GM19099 (cell line): ENCODE data around the gene TTC31.

Source experiments
- POLR2A ChIP-seq: IDR thresholded peaks from 3 replicates; pipeline ENCODE4 v1.6.1; 2011; ENCODE audit warnings: low read depth; ENCODE audit not compliant: insufficient read length; ENCODE audit errors: extremely low read depth

TTC31 gene

DNA sequence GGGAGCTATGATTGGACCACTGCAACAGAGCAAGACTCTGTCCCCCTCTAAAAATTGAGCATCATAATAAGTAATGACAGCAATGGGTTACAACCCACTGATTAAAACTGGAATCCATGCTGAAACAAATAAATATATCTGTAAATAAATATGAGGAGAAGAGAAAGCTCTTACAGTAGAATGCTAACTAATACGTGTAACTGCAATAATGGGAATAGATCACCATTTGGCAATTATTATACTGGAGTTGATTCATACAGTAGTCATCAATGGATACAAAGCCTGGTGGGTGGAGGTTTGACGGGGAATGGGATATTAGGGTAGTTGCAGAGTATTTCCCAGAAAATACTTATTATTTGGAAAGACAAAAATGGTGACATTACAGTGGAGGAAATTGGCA is 34.1 kb upstream of the TTC31 start:
- no peak for TF ChIP-seq POLR2A

GRCh38 chr2:74450570-74451190 is 32.2 kb upstream of the TTC31 start:
- no peak for TF ChIP-seq POLR2A

- peak; percentile 65 for TF ChIP-seq POLR2A
Observed at GRCh38 chr2:74454654-74455511, 28.0 kb upstream of the TTC31 start, which contains the start of gene INO80B. Gene INO80B (plus strand): TSS chr2:74455087. CDS start chr2:74455117, 30 bp downstream.

DNA sequence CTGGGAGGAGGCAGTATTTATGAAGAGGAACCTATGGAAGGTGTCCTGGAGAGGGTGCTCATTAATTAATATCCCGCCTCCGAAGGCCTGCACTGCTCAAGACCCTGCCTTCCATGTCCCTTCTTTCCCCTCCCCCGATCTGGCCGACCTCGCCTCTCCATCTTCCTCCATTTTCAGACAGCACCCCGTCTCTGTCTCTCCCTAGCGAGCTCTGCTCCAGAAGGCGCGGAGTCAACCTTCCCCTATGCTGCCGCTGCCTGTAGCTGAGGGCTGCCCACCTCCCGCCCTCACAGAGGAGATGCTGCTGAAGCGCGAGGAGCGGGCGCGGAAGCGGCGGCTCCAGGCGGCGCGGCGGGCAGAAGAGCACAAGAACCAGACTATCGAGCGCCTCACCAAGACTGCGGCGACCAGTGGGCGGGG is 25.7 kb upstream of the TTC31 start:
- TF ChIP-seq POLR2A: peak; percentile 46

GRCh38 chr2:74457549-74458131 is 25.2 kb upstream of the TTC31 start:
- TF ChIP-seq POLR2A: peak; percentile 60

DNA sequence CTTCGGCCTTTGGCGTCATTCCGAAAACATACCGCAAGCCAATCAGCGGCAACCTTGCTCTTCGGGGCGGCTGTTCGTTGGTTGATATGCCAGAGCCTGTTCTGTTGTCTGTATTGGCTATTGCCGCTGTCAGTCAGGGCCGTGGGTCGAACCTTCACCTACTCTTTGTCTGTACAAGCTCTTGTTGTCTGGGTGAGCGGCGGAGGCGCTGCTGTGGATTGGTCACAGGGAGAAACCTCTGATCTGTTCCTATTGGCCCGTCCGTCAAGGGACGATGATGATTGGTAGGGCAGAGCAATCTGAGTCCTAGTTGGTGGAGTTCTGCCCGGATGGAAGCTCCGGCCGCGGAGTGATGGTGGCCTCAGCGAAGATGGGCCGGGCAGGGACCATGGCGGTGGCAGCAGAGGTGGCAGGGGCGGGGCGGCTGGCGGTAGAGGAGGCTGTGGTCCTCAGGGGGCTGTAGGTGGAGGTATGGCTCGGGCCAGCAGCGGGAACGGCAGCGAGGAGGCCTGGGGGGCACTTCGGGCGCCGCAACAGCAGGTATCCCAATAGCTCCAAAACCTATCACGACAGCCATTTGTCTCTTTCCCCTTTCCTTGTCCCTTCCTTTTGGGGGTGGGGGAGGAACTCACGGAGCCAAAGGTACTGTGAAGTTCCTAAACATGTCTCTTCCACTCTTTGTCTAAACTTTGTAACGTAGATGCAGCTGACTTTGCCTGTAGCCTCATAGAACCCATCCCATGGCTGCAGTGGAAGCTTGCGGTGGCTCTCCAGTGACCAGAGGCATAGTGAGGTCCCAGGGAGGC is 24.5 kb upstream of the TTC31 start, which contains the start of gene WBP1:
WBP1 (plus strand) TSS at position 307 of the 806 bp plus-strand sequence; CDS start at position 472, 165 bp downstream.
- peak; percentile 43 for TF ChIP-seq POLR2A

DNA sequence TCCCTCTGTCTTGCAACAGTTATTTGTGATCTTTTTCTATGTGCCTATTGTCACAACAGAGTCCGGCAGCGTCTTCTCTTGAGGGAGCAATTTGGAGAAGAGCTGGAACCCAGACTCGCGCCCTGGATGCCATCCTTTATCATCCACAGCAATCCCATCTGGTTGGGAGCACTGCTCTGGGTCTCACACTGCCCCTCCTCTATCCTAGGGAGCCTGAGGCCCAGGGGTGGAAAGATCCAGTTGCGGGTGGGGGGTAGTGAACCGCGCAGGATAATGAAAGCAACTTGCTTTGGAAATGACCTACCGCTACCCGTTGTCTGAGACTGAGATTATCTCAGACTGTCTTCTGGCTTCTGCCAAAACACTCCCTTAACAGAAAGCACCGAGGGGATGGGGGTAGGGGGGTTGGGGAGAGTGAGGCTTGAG is 23.9 kb upstream of the TTC31 start:
- no peak for TF ChIP-seq POLR2A

DNA sequence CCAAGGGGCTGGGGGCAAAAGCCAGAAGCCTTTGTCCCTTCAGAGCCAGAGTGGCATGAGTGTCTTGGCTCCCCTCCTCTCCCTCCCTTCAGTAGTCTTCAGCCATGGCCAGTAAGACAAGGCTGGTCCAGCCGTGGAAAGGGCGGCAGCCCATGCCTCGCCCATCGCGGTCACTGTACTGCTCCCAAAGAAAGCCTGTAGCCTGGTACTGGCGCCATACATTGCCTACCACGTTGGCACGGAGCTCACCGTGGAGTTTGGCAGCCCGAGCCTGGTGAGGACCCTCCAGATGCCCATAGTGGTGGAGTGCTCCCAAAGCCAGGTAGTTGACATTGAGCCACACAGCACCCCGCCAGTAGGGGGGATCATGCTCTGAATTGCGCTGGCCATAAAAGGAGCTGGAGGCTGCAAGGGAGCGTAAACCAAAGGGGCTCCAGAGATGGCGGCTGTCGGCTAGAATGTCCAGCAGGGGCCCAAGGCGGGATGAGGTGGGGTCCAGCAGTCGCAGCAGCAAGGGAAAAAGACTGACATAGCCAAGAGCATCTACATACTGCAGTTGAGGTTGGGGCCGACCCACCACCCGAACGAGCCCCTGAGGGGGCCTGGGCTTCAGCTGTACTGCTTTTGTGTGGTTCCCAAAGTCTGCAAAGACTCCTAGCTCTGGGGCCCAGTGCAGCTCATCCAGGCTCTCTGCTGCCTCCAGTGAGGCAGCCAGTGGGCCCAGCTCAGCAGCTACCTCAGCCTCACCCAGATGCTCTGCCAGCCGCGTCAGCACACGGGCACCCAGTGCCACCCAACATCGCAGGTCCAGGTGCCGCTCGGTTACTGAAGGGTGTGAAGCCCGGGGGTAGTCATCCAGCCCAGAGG is 21.5 kb upstream of the TTC31 start:
- no peak for TF ChIP-seq POLR2A

DNA sequence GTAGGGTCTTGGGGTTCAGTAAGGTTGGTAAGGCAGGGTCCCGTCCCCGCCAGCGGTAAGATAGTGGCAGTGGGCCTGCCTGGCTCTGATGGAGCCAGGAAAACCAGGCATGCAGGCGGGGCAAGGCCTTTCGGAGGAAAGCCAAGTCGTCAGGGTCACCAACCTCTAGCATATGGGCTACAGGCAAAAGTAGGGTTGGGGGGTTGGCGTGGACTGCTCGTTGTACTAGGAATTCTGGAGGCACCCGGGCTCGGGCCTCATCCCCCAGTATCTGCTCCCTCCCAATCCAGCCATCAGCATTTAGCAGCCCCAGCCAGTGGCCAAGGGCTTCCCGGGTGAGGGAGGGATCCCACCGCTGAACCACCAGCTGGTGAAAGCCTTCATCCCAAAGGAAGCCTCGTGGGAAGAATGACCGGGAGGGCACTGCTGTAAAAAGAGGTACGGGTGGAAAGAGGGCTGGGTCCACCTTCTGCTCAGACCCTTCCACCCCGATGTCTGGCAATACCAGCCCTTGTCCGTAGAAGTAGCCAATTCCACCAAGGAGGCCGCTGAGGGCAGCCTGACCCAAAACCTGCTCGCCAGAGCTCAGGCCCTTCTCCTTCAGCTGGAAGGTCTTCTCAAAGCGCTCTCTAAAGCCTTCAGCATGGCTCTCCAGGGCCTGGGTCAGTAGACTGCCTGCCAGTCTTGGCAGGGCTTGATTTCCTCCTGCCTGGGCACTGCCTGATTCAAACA is 20.7 kb upstream of the TTC31 start:
- no peak for TF ChIP-seq POLR2A

- no peak for TF ChIP-seq POLR2A
Observed at GRCh38 chr2:74462786-74463105, 20.1 kb upstream of the TTC31 start.

DNA sequence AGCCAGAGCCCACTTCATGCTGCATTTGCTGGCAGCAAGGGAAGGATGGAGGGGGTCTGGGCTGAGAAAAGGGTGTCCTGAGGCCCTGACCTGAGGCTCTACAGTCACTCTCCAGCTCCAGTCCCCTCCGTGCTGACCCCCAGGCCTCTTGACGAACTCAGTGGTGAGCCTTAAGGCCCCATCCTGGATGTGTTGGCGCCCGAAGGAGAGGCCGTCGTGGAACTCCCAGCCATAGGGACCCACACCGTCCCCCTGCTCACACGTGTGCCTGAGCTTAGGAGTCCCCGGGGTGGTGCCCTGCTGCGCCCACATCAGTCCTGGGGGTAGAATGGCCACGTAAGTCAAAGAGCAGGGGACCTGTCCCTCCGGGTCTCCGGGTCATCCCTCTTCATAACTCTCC is 18.5 kb upstream of the TTC31 start:
- no peak for TF ChIP-seq POLR2A

GRCh38 chr2:74471332-74472065 is 11.4 kb upstream of the TTC31 start:
- TF ChIP-seq POLR2A: no peak

- TF ChIP-seq POLR2A: peak; percentile 91
Observed at GRCh38 chr2:74472086-74472944, 10.6 kb upstream of the TTC31 start, which contains the start of gene MRPL53. Gene MRPL53 (minus strand): TSS chr2:74472680. CDS start chr2:74472660, 20 bp downstream.
